H1 (cell line): Measurements from ENCODE around the gene ZNF764. TPM values are rescaled to one million over a fixed set of nuclear protein-coding genes. Genes with fewer than 3 reads are reported as not detected.

Experiments used
- CHD7 ChIP-seq: fragments of 300-600 bp; sonication (generic); IDR thresholded peaks from 2 replicates; pipeline ENCODE4 v1.7.1; 2012; ENCODE audit warnings: low read length, moderate library complexity, mild to moderate bottlenecking, inconsistent platforms; ENCODE audit not compliant: insufficient replicate concordance
- SRF ChIP-seq: IDR thresholded peaks from 2 replicates; pipeline ENCODE4 v1.6.1; 2011; ENCODE audit warnings: mild to moderate bottlenecking, low read depth, low read length, moderate library complexity
- polyA plus RNA-seq, 7 experiments: library from polyadenylated mRNA; depleted of rRNA in 3 of 7; stranded (reverse) in 5 of 7; unstranded in 2 of 7; fragments of >200 nt in 5 of 7; fragments of 200-250 nt in 2 of 7; gene quantifications; 1 replicate in 5 of 7; 2 replicates in 1 of 7; 4 replicates in 1 of 7; pipeline versions ENCODE4 v1.2.1 to v1.2.3, GENCODE V29; 2011 to 2013; ENCODE audit warnings: missing spikeins in 2 of 7, mixed read lengths in 2 of 7
- total RNA-seq: library from RNA; stranded (reverse); fragmentation: NEBNext Ultra II Directional; extraction: Animal tissue kit (Norgen Biotek cat#: 25700); gene quantifications from 2 replicates; pipeline ENCODE4 v1.2.1, GENCODE V29; 2021

The ZNF764 gene
- total and polyA plus RNA-seq, 2 of the 8 experiments (the other 6 are each of a cell fraction or from before 2014, with no cell fraction given), result 5.7 to 7.7 TPM

GRCh38 chr16:30592871-30593270, 34.7 kb upstream of the ZNF764 start (continued):
- TF ChIP-seq CHD7, result no peak
- TF ChIP-seq SRF, result no peak
- TF ChIP-seq, all 59 proteins: peak for 0
